Hematopoietic multipotent progenitor cell (in vitro differentiated cells): ENCODE data around the gene MRGPRF. TPM values are rescaled to one million over a fixed set of nuclear protein-coding genes. Genes with fewer than 3 reads are reported as not detected.

ENCODE experiments used
- DNase-seq, 3 donors: peaks; one replicate each; pipeline ENCODE4 v3.0.0-alpha.2; 2011 to 2015; ENCODE audit warnings: low read depth in 2 of 3, low spot score in 2 of 3
- total RNA-seq: library from RNA; depleted of rRNA; stranded (reverse); fragments of >200 nt; gene quantifications from one replicate; pipeline ENCODE4 v1.2.3, GENCODE V29; 2012

The MRGPRF gene
- total RNA-seq, 1 donor, result not detected

DNA sequence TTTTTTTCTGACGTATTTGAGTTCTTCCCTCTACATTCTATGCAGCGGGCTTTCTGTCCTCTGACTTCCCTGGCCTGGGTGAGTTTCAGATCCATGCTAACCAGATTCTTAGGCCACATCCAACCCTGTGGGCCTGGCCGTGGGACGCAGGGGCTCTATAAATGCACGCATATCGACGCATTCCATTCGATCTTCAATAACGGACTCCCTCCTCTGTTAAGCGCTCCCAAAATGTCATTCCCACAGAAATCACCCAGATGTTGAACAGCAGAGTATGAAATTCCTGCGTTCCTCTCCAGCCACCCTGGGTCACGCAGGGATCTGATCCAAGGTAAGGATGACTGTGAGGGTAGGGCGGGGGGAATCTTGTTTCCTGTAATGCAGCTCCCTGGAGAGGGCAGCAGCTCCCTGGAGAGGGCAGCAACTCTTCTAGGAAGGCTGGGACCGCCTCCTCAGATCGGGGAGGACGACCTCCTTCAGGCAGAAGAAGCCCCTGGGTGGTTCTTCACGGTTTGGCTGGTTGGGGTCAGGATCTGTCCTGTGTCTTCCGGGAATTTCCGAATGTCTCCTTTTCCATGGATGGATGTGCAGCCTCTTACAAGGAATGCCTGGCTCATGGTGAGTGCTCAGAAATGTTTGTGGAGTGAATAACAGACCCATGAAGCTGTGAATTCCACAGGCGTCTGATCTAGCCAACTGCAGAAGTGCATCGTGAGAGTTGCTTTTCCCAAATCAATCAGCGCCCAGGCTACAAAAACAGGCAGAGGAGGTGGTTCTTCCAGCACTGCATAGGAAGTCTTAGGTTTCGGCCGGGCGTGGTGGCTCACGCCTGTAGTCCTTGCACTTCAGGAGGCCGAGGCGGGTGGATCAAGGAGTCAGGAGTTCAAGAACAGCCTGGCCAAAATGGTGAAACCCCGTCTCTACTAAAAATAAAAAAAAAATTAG lies 44.5 kb downstream of the MRGPRF start:
- DNase-seq, result no peak

DNA sequence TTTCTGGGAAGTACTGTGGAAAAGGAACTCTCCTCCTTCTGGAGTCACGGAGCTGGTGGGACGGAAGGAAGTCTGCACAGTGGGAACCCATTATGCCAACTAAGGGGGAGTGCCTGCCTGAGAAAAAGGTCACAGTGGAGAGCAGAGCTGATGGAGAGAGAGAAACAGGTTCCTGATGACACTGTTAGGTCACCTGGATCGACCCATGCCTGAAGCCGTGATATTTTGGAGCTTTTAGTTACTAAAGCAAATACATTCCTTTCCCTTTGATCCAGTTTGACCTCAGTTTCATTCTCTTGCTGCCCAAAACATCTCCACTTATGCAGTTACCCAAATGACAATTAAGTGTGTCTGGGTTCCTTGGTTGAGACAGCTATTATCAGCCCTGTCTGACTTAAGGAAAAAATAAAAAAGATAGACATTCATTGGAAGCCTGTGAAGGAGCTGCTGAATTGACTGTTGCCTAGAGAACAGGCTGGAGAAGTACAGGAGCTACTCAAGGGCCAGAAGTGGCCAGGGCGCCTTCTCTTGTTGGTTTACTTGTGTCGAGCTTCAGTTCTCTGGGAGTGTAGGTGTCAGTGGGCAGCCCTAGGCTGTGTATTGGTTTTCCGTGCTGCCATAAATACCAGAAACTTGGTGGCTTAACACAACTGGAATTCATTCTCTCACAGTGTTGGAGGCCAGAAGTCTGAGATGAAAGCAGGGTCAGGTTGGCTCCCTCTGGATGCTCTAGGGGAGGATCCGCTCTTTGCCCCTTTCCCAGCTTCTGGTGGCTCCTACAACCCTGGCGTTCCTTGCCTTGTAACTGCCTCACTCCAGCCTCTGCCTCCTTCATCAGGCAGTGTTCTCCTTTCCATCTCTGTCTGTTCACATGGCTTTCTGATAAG lies 45.9 kb downstream of the MRGPRF start:
- DNase-seq, result no peak

DNA sequence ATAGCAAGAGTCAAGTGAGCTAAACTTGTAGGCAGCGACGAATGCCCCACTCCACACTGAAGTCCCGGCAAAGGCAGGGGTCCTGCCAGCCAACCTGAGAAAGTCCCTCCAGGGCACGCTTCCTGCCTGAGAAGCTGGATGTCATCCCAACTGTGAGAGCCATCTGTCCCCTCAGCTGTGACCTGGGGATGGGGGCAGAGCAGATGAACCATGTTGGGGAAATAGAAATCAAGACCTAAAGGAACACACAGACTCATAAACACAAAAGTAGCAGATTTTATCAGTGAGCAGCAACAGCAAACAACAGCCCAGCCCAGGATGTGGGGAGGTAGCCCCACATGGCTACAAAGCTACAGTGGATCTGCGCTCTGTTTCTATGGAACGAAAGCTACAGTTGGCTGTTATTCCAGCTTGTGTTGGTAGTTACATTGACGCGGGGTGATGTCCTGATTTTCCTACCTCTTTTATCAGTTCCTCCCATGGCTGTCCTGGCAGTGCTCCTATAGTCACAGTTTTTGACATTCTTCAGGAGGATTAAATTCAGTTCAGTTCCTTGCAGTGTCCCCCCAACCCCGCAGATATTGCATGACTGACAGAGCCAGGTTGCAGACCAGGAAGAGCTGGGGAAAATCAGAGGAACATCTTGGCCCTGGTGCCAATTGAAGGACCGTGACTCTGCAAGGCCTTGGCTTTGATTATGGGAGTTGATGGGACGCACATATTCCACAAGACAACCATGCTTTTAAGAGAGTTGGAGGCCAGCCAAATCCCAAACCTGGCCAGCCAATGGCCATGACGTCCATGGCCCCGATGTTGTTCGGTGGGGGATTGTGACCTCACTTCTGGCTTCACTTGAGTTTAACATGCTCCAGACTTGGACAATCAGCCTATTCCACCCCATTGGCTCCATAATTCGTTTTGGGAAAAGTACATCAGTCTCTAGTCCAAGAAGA lies 46.9 kb downstream of the MRGPRF start:
- DNase-seq, result no peak

DNA sequence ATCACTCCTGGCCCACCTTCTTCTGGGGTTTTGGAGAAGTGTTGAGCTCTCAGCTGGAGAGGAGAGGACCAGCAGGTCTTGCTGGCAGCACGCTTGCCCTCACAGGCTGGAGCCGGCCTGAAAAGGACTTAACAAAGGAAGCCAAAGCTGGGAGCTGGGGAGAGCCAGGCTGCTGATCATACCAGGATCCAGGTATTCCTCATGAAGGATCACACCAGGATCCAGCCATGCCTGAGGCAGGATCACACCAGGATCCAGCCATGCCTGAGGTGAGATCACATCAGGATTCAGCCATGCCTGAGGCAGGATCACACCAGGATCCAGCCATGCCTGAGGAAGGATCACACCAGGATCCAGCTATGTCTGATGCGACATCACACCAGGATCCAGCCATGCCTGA lies 49.3 kb downstream of the MRGPRF start:
- no peak for DNase-seq

DNA sequence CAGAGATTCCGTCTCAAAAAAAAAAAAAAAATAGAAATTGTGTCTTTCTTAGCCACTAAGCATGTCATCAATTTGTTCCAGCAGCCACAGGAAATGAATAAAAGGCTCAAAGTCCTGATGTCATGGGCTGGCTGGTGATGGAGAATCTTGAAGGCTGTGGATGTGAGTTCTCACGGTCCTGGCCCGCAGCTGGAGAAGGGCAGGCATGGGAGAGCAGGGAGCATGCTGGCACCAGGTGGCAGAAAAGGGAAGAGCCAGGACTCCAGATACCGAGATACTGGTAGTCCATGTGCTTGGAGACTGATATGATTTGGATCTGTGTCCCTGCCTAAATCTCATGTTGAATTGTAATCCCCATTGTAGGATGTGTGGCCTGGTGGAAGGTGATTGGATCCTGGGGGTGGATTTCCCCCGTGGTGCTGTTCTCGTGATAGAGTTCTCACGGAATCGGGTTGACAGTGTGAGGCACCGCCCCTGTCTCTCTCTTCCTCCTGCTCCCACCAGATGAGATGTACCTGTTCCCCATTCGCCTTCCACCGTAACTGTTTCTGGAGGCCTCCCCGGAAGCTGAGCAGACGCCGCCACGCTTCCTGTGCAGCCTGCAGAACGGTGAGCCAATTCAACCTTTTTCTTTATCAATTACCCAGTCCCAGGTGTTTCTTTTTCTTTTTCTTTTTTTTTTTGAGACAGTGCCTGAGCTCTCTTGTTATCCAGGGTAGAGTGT lies 50.4 kb downstream of the MRGPRF start:
- DNase-seq, result peak in 1 of 3 donors; percentile 19

DNA sequence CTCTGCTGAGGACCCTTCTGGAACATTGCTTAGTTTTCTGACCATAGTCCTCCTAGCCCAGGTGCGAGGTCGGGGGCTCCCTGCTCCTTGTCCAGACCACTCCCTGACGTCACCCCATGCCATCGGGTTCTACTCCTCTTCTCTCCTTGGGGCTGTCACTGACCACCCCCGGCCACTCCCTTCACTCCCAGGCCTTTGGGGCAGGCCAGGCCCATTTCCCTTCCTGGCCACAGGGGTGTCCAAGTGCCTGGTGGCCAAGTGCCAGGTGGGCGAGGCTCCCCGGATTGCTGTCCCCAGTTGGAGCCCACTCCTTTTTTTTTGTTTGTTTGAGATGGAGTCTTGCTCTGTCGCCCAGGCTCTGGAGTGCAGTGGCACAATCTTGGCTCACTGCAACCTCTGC lies 51.8 kb downstream of the MRGPRF start:
- DNase-seq, result no peak

DNA sequence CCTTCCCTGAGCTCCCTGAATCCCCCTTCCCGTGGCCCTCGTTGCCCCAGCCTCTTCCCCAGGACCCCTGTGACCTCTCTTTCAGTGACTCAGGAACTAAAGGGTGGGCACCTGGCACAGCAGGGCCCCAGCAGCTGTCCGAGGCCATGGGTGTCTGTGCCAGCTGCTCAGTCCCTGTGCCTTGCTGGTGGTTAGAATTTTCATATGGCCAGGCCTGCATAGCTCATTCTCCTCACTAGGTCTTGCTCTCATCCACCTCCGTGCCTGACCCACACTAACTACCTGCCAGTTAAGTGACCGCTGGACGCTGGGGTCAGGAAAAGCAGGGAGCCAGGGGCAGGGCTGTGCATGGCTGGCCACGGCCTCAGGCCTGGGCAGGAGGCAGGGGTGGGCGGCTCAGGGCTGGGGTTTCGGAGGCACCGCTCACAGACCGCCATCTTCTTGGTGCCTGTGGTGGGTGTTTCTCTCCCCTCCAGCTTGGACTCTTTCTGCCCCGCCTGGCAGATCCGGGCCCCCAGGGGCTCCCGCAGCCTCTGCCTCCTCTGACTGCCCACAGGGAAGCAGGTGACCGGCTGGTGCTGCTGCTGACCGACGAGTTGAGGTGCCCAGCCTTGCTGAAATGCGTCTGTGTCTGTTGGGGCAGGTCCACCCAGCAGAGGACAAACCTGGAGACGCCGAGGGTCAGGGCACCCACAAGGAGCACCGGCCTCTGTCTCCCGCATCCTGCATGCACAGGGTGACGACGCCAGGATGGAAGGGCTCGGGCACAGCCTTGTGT lies 52.6 kb downstream of the MRGPRF start:
- no peak for DNase-seq

DNA sequence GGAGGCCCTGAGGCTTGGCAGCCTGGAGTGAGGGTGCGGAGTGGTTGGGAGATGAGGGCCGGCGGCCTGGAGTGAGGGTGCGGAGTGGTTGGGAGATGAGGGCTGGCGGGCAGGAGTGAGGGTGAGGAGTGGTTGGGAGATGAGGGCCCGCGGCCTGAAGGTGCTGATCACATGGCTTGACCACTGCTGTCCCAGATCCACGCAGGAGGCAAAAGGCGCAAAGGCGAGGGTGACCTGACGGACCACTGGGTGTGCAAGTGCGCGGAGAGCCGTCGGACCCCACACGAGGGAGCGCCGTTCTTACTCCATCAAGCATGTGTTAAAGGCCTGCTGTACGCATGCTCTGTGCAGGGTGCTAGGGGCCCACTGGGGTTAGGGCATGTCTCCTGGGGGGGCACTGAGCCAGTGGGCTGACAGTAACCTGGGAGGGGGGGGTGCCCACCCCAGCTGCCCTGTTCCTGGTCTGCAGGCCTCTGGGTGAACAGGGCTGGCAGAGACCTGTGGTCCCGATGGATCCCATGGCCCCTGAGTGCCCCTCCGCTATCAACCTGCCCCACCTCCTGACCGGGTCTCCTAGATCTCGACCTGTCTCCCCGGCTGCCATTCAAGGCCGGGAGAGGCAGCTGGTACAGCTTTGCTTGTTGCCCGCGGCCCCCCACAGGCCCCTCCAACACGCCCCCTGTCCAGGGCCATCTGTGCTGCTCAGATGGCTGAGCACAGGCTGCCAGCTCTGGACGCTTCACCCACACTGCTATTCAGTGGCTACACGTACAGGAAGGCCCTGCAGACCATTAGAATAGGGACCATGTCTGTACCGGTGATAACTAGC lies 53.4 kb downstream of the MRGPRF start:
- no peak for DNase-seq

DNA sequence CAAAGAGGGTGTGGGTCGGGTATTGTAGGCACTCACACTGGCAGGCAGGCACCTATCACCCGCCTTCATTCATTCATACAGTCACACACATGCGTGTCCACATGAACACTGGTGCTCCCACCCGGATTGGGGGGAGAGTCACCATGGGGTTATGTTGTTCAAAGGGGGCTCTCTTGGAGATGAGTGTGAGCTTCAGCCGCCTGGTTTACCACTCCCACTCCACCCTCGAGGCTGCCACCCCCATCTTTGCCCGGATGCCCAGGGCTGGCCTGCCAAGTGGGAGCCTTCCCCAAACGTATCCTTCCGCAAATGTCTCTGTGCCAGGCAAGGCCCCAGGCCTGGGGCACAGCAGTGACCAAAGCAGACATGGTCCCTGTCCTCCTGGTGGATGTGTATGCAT lies 54.8 kb downstream of the MRGPRF start:
- DNase-seq, result no peak

DNA sequence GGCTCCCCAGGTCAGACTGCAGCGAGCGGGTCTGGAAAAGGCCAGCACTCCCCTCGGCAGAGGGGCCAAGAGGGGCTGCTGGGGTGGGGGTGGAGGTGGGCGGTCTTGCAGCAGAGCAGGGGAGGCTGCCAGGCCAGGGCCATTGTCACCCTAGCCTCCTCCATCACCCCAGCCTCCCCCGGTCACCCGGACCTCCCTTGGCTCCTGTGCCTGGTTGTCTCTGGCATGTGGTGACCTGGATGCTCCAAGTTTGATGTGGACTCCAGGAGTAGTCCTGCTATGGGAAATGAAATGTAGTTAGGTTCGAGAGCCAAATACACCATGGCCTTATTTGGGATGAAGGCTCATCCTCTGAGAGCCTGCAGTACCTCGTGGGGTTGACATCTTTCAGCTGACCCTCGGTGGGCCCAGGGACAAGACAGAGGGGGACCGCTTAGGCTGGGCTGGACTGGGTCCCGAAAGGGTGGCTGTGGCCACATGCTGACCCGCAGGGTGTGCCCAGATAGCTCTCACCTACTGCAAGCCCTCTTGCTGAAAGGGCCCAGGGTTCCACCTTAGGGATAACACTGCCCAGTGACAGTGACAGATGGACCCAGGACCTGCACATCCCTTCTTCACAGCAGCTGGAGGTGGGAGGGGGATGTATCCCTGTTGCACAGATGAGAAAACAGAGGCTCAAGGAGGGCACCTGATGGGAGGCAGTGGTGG lies 56.3 kb downstream of the MRGPRF start:
- DNase-seq, result no peak

DNA sequence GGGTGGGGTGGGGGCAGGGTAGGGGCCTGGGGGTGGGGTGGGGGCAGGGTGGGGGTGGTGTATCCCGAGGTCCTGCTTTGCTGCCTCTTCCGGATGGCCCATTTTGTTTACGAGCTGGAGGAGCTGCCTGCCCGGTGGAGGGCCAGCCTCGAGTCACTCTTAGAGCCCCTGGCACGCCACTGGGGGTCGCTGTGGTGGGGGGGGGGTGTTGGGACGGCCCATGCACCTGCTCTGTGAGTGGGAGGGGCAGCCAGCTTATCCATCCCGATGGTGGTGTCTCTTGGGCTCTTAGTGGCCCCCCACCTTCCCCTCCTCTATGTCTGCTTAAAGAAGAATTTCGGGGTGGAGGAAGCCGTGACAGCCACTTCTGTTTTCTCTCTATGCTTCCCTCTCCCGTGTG lies 56.9 kb downstream of the MRGPRF start:
- DNase-seq, result peak in 2 of 3 donors; percentile 46 to 65

DNA sequence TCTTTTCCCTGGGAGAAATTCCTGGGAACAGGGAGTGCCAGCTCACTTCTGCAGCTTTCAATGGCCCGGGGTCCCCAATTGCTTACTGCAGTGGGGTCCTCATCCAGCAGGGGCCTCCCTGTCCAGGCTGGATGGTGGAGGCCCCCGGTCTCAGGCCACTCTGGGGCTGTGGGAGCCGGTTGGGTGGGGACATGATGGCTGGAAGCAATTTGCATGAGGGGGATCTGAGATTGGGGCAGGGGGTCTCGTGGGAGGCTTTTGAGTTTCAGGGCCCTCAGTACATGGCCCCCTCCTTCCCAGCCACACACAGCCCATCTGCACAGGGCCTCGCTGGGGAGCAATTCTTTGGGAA lies 57.5 kb downstream of the MRGPRF start:
- DNase-seq, result no peak

DNA sequence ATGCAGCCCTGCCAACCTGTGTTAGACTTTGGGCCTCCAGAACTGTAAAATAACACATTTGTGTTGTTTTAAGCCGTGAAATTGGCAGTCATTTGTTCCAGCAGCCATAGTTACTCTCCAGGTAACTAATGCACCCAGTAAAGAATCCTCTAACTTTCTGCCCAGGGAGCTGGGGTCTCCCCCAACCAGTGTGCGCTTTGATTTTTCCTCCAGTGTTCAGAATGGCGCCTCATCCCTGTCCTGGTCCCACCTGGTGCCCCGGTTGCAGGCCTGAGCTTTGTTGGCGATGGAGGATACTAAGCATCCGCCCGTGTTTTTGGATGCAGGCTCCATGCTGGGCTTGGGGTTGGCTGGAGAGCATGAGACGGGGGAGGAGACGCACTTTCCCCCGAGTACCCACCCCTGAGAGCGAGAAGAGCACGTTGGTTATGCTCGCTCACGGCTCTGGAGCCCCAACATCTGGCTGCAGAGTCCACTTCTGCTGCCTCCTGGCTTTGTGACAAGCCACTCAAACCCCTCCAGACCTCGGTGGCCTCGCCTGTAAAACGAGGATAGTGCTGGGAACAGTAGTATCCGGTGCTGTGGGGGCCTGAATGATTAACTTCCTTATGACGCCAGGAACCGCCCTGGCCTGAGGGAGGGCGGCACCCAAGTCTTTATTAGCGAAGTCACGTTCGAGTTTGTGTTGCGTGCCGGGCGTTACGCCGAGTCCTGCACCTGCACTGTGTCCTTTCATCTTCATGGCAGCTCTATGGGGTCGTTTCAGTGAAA lies 58.0 kb downstream of the MRGPRF start:
- peak in 2 of 3 donors; percentile 62 to 65 for DNase-seq
